ENCODE data around the gene TAF11. TPM values are rescaled to one million over a fixed set of nuclear protein-coding genes. Genes with fewer than 3 reads are reported as not detected.

TAF11 gene
- total and polyA plus RNA-seq, 2 of the 8 experiments (the other 6 are each of a cell fraction or from before 2014, with no cell fraction given): 38.2 to 48.6 TPM

DNA sequence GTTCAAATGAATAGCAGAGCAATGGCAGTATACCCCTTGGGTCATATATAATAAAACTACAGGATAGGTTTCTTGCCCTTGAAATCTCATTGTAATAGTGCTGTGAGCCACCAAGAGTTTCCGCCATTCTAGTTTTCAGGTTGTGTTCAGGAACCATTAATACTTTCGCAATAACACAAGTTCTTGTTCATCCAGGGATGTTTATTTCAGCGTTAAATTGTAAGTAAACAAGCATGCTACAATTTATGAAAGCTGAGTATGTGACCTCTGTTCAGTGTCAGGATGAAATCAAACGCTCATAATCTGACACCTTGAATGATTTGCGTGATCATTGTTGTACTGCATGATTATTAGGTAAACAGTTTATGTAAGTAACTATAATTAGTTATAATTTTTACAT lies 24.0 kb upstream of the TAF11 start:
- Histone ChIP-seq H2AFZ (ENCODE audit: low read length) (no peak overlapping the region), H3K4ac (replicated peaks; ENCODE audit: insufficient read length, low read depth, low read length) (no peak overlapping the region), H3K27ac (ENCODE audit: low read depth, low read length) (no peak overlapping the region), H3K79me1 (ENCODE audit: low read depth, low read length) (no peaks in the 10 kb centered on the region; the same call in none of the 2 replicates), H4K91ac (replicated peaks; ENCODE audit: insufficient read length, low read length) (no peak overlapping the region), H3K23ac (ENCODE audit: insufficient read length) (no peak overlapping the region), H2BK12ac (ENCODE audit: low read depth, low read length) (no peak overlapping the region), H3K4me1 (replicated peaks in 1 of 4; ENCODE audit: control insufficient read depth in 3 of 4, insufficient read depth in 4 of 4, low read length in 3 of 4) (no peaks in the 10 kb centered on the region), H2BK15ac (ENCODE audit: low read length) (no peak overlapping the region), H3K36me3 (ENCODE audit: control insufficient read depth in 2 of 4, insufficient read depth in 4 of 4, low read length in 3 of 4) (no peaks in the 10 kb centered on the region), H3K23me2 (ENCODE audit: low read depth, low read length) (no peaks in the 10 kb centered on the region), H3K9ac (replicated peaks in 1 of 4; ENCODE audit: extremely low read depth in 1 of 4, low read depth in 3 of 4, low read length in 3 of 4) (no peak overlapping the region), H2BK20ac (ENCODE audit: low read length) (no peak overlapping the region), H2BK5ac (ENCODE audit: low read depth, low read length) (no peak overlapping the region), H3K56ac (replicated peaks; ENCODE audit: insufficient read length, low read depth, low read length) (no peak overlapping the region), H3K27me3 (replicated peaks in 1 of 4; ENCODE audit: control insufficient read depth in 3 of 4, extremely low read depth in 1 of 4, insufficient read depth in 3 of 4, low read length in 3 of 4) (no peaks in the 10 kb centered on the region), H3K18ac (ENCODE audit: extremely low read depth, low read length) (no peak overlapping the region), H3K14ac (ENCODE audit: insufficient read length) (no peak overlapping the region), H3K4me2 (ENCODE audit: insufficient read depth in 1 of 2, low read depth in 2 of 2, low read length in 2 of 2) (no peak overlapping the region), H3K9me3 (ENCODE audit: insufficient read depth in 2 of 2, low read depth in 1 of 2, low read length in 1 of 2) (peaks cover 0 to 2% of the 10 kb centered on the region in 2 experiments; a peak in 1 of 4 replicates), H3K79me2 (ENCODE audit: control insufficient read depth in 1 of 2, insufficient read depth in 2 of 2, low read length in 2 of 2) (peaks cover 0 to 82% of the 10 kb centered on the region in 2 experiments), H3K4me3 (ENCODE audit: extremely low read depth in 1 of 4, insufficient read depth in 2 of 4, low read depth in 3 of 4, low read length in 4 of 4) (no peak overlapping the region), H2AK5ac (ENCODE audit: low read depth, low read length) (no peak overlapping the region), H2BK120ac (replicated peaks; ENCODE audit: low read depth, low read length) (no peak overlapping the region), H4K5ac (ENCODE audit: insufficient read length, low read depth, low read length) (no peak overlapping the region), H4K20me1 (replicated peaks in 1 of 2; ENCODE audit: control insufficient read depth in 1 of 2, insufficient read depth in 2 of 2, low read length in 2 of 2) (peaks cover 4 to 7% of the 10 kb centered on the region in 2 experiments), H4K8ac (ENCODE audit: extremely low read depth, insufficient read depth, low read length) (no peak overlapping the region)
- WGBS, 2 experiments (ENCODE audit: extremely low coverage in 1 of 2, insufficient coverage in 1 of 2, insufficient read length in 1 of 2, insufficient replicate concordance in 2 of 2, low coverage in 1 of 2, low lambda C conversion rate in 2 of 2, missing lambda C conversion rate in 1 of 2): 90% methylated on average over 5 of the region's 5 CpGs; no CpG with 5 or more reads in 1 of the 2 experiments
- CTCF ChIA-PET (ENCODE audit: partially characterized antibody): interaction anchor here (0.6 to 1.0 kb wide), 2 partner anchors 28 to 60 kb away, joined by 3 read pairs; no protein-coding TSS in a partner anchor
- FAIRE-seq (no peak), DNase-seq (ENCODE audit: low read depth in 1 of 2, low spot score in 2 of 2) (no peak)
- POLR2A ChIA-PET (ENCODE audit: partially characterized antibody): interaction anchor here (0.9 kb wide), 1 partner anchor 19 kb away, joined by 3 read pairs; no protein-coding TSS in a partner anchor
- TF ChIP-seq SIX5 (IDR thresholded peaks at IDR 0.05; ENCODE audit: low read depth, low read length): no peak
- TF ChIP-seq SP1 (IDR thresholded peaks at IDR 0.05; ENCODE audit: low read depth, low read length): no peak
- TF ChIP-seq TAF1 (IDR thresholded peaks at IDR 0.05; ENCODE audit: low read depth, low read length): no peak
- no peak for TF ChIP-seq KDM5A (IDR thresholded peaks at IDR 0.05; ENCODE audit: low read length)
- no peak for TF ChIP-seq TAF7 (optimal IDR thresholded peaks at IDR 0.05; ENCODE audit: borderline replicate concordance, low read depth, low read length)
- no peak for TF ChIP-seq RNF2 (IDR thresholded peaks at IDR 0.05; ENCODE audit: borderline replicate concordance, low read depth, low read length, missing control alignments, poor library complexity, severe bottlenecking)
- no peak for TF ChIP-seq POLR2A (IDR thresholded peaks at IDR 0.05; ENCODE audit: control extremely low read depth in 1 of 2, low read depth in 2 of 2, low read length in 2 of 2)
- TF ChIP-seq CREB1 (IDR thresholded peaks at IDR 0.05): no peak
- no peak for TF ChIP-seq POLR2AphosphoS5 (IDR thresholded peaks at IDR 0.05; ENCODE audit: low read depth, low read length)
- TF ChIP-seq, protein P1, sequence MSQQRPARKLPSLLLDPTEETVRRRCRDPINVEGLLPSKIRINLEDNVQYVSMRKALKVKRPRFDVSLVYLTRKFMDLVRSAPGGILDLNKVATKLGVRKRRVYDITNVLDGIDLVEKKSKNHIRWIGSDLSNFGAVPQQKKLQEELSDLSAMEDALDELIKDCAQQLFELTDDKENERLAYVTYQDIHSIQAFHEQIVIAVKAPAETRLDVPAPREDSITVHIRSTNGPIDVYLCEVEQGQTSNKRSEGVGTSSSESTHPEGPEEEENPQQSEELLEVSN (IDR thresholded peaks at IDR 0.05): no peak
- TF ChIP-seq SAP30 (IDR thresholded peaks at IDR 0.05; ENCODE audit: insufficient read depth, insufficient replicate concordance, low read length): no peak
- TF ChIP-seq, protein P2, sequence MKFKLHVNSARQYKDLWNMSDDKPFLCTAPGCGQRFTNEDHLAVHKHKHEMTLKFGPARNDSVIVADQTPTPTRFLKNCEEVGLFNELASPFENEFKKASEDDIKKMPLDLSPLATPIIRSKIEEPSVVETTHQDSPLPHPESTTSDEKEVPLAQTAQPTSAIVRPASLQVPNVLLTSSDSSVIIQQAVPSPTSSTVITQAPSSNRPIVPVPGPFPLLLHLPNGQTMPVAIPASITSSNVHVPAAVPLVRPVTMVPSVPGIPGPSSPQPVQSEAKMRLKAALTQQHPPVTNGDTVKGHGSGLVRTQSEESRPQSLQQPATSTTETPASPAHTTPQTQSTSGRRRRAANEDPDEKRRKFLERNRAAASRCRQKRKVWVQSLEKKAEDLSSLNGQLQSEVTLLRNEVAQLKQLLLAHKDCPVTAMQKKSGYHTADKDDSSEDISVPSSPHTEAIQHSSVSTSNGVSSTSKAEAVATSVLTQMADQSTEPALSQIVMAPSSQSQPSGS (IDR thresholded peaks at IDR 0.05; ENCODE audit: low read length): no peak
- no peak for TF ChIP-seq TEAD4 (IDR thresholded peaks at IDR 0.05; ENCODE audit: low read depth, low read length)
